Midbrain (tissue), 1 donor: ENCODE data around the gene ADARB2.
"Not testable (repeated sequence)": the region's sequence is repeated elsewhere in the genome, so short reads cannot be mapped to it uniquely, and the experiment has no call there.

Source experiments
- DNase-seq: peaks from one replicate; lab custom pipeline; 2025; lab: John Stamatoyannopoulos, UW

ADARB2 gene

DNA sequence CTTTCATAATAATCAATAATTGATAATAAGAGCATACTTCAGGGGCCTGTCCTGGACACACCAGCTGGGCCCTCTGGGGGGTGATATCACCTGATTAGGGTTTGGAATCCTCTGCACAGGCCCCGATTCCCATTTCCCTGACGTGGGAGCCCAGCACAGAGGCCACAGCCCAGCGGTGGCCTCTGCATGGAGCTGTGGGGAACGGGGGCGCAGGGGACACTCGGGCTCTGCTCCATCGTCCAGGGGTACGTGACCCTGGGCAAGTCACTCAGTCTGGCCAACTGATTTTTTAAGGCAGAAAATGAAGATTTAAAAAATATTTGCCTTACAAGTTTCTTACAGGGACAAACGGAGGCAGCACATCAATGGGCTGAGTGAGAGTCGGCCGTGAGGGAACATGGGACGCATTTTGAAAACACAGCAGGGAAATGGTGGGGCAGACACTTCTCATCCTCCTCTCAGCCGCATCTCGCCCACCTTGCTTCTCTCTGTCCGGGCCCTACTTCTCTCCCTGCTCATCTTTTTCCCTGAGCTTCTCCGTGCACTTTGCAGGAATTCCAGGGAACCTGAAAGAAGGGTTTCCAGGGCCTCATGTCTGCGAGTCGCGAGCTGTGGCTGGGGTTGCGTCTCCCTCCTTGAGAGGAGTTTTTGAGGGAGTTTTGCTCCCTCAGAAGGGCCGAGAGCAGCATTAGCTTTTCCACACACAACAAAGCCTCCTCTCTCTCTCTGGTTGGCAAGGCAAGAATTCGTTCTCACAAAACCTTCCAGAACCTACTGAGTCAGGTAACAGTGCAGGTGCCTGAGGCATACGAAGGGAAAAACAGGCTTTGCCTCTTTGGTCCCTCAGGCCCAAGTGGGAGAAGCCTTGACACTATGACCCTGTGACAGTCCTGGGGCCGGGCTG is 369.1 kb downstream of the ADARB2 start:
- no peak for DNase-seq

DNA sequence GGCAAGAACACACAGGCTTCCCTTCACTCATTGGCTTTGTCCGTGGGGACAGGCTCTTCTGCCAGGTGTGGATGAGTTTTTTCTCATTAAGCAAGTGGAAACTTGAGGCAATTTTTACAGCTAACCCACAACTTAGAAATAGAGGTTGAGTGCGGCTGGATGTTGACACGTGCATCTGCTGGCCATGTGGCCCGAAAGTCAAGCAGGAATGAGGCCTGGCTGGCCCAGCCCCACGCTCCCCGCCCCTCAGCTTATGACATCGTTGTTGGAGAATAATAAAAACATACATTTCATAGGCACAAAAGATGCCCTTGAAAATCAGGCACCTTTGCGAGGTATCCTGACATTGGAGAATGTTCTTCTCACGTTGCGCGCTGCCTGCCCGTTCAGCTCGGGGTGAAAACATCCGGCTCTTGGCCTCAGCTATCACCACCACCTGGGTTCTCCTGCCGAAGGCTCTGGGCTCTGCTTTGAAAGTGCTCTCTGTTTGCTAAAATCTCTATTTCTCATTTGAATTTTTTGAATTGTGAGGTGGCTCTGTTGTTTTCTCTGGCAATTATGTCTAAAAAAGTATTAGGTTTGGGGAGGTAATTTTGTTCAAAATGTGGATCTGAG is 370.4 kb downstream of the ADARB2 start:
- DNase-seq: no peak

DNA sequence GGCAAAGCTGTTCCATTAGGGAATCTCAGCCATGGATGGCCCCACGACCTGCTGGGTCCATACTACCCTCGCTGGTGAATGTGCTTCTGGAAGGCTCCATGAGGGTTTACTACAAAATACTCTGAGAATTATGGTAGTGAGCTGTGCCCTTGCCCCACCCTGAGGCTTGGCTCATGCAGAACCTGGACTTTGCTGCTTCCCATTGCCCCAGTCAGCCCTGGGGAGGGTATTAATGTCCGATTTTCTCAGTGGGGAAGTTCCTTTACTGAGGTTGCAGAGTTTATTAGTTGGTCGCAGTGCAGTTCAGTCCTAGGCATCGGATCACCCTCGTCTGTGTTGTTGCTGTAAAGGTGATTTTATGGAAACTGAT is 371.0 kb downstream of the ADARB2 start:
- no peak for DNase-seq

DNA sequence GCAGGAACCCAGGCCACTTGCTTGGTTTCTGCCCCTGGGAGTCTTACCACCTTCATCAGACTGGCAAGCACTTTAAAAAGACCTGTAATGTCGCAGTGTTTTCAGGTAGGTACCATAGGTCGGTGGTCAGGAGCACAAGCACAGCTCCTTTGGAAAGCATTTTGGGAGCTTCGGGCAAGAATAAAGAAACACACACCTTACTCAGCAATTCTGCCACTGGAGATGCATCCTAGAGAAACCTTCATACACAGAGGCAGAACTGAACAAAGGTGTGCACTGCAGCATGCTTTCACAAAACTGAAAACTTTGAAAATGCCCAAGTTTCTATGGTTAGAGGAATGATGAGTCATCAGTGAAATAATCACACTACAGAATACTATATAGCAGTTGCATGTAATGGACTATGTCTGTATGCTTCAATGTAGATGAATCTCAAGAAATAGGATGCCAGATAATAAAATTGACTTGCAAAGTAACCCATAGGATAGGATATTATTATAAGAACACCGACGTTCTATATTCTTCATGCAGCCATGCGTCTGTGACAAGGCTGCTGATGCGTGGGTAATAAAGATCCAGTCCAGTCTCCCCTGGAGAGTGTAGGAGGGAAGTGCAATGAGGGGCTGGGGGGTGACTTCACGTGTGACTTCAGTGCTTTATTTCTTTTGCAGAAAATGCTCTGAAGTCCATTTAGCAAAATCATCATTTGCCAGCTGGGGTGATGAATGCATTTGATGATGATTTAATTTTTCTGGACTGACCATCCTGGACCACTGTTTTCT is 371.6 kb downstream of the ADARB2 start:
- DNase-seq: no peak

DNA sequence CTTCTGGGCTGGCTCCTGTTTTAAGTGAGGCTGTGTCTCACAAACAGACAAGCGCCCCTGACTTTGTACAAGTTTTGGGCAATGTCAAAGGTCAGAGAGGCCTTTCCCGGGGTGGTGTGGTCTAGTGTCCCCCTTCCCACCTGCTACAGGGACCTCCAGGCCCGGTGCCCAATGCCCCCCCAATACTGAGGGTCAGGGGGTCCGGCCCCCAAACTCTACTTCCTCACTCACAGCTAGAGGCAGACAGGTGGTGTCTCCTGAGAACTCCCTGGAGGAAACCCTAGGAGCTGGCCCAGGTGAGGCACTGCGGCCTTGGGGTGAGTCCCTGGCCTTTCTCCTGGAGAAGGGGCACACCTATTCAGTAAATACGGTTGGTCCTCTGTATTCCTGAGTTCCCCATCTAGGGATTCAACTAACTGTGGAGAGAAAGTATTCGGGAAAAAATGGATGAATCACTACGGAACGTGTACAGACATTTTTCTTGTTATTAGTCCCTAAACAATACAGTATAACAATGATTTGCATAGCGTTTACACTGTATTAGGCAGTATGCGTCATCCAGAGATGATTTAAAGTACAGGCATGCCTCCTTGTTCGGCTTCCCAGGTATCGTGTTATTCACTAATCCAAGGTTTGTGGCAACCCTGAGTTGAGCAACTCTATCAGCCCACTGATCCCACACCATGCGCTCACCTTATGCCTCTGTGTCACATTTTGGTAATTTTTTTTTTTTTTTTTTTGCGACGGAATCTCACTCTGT is 373.0 kb downstream of the ADARB2 start:
- DNase-seq: no peak

DNA sequence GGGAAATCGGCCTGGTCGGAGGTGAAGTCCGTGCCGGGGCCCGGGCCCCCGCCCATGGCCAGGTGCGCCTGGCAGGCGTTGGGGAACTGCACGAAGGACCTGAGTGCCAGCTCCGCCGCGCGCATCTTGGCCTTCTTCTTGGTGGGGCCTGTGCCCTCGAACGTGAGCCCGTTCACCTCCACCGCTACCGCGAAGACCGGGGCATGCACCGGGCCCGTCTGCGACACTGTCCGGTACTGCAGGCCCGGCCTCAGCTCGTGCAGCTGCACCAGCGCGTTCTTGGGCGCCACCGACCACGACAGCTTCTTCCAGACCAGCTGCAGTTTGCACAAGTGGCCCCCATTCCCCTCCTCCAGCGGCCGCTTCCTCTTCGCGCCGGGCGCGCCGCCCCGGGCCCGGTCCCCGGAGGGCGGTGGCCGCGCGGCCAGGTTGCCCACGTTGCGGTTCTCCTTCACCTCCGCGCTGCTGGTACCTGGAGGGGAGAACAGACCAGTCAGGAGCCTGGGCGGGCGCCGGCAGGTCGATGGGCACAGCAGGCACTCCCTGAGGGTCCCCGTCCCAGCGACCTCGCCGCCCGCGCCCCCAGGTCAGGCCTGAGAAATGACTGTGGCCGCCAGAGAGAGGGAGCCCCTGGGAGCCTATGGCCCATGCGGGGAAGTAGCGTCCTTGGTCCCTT is 373.7 kb downstream of the ADARB2 start:
- no peak for DNase-seq

DNA sequence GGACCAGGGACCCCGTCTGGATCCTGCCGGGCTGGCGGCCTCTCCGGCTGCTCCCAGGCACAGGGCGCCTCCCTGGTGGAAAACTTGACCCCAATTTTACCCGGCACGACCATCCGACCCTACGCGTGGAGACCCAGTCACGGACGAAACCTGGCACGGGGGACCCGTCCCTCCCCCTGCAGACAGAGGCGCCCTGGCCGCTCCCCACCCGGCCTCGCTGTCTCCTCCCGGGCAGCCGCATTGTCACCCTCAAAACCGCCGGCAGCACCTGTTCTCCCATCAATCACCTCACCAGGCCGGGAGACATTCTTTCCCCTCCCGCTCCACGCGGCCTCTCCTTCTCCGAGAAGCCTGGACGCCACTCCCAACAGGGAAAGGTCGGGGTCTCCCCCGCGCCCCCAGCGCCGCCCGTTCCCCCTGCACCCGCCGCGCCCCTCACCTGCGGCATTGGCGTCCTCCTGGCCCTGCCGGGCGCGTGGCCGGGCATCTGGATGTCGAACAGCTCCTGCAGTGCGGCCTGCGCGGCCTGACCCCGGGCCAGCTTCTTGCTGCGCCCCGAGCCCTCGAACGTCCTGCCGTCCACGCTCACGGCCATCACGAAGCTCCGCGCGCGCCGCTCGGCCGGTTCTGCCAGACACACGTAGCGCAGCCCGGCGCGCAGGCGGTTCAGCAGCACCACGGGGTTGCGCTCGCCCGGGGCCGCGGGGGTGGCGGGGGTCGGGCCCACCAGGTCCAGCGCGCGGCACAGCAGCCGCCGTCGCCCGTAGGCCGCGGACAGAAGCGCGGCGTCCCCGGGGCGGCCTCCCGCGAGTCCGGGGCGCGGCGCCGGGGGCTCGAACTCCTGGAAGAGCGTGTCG is 374.5 kb downstream of the ADARB2 start:
- DNase-seq: no peak

DNA sequence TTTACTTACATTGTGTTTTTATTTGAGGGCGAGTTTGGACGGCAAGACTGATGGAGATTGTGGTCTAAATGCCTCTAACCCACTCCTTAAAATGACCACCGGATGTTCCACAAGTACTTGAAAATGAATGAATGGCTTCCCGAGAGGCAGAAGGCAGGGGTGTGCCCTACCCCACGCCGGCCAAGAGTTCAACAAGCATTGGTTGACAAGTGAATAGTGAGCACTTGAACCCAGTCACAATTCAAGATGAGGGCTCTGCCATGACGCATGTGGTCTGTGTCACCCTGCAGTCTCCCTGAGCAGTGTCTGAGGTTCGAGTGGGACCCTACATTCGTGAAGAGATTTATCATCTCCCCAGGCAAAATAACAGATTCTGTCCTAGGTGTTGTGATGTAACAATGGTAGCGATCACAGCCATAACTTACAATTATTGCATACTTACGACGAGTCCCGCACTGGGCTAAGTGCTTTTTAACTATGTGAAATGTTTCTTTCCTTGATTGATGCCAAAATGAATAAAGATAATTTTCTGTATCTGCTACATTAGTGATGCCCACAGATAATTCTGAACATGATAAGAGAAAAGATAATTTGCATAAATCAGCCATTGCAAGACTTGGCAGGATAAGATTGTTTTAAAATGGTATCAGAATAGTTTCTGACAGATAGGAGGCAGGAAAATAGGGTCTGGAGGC is 375.8 kb downstream of the ADARB2 start:
- no peak for DNase-seq

DNA sequence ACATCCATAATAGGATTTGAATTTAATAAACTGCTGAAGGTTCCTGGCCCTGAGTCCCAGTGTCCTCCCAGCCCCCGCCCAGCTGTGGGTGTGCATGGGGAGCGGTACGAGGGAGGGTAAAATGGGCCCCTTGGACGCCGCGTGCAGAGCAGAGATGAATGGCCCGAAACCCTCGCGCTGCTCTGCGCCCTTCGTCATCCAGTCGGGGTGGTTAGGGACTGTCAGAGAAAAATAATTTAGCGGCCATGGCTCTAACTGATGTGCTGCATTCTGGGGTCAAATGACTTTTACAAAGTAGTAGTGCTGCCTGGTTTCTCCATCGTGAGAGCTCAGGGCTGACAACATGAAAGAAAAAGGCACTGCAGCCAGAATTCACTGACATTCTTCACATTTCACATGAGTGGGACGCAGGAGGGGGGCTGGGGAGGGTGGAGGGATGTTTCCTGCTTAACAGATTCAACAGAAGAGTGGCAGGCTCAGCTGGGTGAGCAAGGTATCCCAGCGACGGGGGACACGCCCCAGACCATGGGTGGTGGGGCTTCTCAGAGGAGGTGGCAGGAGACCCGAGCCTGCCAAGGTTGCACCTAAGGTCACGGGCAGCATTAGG is 376.7 kb downstream of the ADARB2 start:
- DNase-seq: no peak

DNA sequence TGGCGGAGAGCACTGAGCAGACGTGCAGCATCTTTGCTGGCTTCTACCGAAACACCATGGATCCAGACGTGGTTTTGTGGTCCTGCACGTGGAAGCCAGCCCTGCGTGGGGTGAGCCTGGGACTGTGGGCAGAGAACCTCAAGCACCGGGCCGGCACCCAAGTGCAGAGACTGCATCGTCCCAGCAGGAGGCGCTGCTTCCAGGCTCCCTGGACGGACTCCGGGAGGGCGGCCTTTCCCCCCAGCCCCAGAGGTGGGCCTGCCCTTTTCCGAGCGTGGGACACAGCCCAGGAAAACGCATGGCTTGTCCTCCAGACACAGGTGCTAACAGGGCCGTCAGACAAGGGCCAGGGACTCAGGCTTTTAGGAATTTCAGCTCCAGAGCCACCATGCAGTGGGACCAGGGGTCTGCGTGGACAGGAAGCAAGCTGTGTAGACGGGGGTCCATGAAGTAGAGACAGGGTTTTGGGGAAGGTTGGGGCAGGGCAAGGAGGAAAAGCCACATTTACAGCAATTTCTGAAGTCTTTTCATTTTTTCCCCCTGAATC is 377.2 kb downstream of the ADARB2 start:
- no peak for DNase-seq

DNA sequence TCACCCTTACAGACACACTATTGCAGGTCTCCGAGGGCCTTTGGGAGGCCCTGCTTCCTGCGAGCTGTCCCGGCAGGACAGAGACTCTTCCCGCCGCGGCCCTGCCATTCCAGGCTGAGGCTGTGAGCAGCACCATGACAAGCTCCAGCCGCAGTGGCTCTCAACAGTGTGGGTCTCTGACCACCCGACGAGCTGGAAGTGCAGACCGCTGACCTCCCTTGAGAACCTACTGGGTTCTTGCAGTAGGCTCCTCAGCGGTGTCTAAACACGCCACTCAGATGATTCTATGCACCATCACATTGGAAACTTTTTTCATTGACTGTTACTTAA is 377.7 kb downstream of the ADARB2 start:
- DNase-seq: no peak

DNA sequence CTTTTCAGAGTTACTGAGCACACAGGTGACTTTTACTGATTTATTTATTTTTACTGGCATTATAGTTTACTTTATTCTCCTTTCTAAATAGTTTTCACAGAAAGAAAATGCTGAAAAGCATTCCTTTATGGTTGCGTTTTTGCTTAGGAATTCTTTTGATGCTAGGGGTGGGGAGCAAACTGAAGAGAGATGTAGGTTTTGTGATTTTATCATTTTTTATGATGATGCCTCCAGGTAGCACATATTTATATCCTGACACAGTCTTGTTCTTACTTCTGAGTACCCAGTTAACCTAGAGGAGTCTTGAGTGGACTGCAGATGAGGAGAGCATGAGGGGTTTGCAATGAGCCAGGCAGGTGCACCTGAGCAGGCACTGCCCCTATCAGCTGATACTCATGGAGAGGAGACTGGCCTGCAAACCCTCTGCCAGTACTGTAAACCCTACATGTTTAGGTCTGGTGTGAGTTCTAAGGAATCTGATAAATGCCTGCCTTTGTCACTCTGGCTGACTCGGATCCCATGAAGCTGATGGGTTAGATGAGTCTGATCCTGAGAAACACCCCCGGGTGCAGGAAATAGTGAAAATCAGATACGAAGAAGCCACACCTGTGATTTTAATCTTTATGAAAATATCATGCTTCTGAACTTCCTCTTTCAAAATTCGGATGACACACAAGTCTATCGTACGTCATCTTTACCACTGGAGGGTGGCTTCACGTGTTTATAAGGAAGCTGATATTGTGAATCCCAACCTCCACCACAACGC is 378.3 kb downstream of the ADARB2 start:
- DNase-seq: no peak

DNA sequence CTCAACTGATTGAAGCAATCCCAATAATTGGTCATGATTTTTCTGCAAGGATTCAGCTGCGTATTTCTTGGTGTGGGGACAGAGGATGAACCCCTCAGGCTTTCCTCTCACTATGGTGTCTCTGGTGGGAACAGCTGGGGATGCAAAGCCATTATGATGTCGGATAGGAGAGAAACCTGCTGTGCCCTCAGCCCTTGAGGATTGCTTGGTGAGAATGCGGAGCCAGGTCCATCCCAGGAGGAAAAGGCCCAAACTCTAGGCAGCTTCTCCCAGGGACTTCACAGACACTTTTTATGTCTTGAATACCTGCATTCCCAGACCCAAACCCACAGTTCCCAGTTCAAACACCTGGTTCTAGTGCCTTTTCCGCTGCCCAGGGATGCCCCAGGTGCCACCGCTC is 379.2 kb downstream of the ADARB2 start:
- DNase-seq: no peak

DNA sequence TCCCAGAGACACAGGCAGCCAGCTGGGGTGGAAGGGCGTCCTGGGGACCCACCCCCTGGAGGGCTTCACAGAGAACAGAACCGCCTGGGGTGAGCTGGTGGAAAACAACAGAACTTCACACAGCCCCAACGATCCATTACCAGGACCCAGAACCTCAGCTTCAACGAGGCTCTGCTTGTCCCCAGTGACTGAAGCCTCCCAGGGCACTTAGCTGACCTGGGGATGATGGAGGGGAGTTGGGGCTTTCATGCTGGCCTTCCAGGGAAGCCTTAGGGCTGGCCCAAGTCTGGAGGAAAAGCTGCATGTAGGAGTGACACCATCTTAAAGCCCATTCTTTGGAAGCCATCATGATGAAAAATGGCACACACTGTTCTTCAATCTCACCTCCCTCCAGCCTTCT is 381.0 kb downstream of the ADARB2 start:
- DNase-seq: no peak

DNA sequence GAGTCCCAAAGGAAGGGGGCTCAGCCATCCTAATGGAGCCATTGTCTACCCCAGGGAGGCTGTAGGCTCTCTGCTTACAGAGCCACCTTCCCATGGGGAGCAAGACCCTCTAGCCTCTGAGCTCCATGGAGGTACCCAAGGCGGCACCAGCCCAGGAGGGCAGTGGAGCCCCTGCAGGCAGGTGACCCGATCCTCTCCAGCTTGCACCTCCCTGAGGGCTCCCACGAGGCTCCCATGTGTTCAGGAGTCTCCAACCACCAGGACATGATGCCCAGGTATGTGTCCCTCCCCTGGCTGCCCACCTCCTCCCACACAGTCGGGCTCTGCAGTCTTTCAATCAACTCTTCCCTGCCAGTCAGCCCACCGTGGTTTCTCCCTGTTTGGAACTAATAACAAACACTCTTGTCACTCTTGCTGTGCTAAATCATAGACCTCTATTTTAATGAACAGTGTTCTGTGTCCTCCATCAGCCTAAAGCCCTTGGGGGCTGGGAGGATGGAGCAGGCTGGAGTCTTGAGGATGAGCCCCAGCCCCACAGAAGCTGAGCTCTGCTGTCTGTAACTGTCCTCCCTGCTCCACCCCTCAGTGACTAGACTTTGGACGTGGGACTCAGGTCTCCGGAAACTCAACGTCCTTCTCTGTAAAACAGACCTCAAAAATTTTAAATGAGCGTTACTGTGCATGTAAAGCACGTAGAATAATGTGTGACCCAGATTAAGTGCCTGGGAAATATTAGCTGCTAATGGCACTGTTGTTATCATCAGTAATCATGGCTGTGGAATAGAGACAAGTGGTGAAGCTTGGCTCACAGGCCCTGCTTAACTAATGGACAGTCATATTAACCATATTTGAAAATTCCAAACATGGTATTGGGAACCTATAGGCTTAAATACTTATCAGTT is 382.3 kb downstream of the ADARB2 start:
- no peak for DNase-seq

DNA sequence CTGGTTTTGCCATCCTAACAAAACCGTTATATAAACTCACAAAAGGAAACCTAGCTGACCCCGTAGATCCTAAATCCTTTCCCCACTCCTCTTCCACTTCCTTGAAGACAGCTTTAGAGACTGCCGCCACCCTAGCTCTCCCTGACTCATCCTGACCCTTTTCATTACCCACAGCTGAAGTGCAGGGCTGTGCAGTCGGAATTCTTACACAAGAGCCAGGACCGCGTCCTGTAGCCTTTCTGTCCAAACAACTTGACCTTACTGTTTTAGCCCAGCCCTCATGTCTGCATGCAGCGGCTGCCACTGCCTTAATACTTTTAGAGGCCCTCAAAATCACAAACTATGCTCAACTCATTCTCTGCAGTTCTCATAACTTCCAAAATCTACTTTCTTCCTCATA is 385.0 kb downstream of the ADARB2 start:
- DNase-seq: not testable (repeated sequence)

DNA sequence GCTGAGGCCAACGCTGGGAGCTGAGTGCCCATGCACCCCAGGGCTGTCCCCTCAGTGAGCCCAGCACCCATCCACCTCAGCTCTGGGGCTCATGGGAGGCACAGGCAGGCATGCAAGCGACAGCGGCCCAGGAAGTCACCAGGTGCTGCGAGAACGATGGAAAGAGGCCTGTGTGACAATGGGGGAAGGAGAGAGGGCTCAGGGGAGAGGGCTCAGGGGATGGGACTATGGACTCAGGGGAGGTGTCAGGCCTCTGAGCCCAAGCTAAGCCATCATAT is 388.6 kb downstream of the ADARB2 start:
- no peak for DNase-seq
